Dedifferentiated amniotic fluid mesenchymal stem cell (primary cell): ENCODE results near the gene ADORA2B.
"Not testable (repeated sequence)": the region's sequence is repeated elsewhere in the genome, so short reads cannot be mapped to it uniquely, and the experiment has no call there.

Source experiments
- DNase-seq: peaks from one replicate; pipeline ENCODE4 v3.0.0-alpha.2; 2016; ENCODE audit errors: extremely low spot score

Gene ADORA2B

DNA sequence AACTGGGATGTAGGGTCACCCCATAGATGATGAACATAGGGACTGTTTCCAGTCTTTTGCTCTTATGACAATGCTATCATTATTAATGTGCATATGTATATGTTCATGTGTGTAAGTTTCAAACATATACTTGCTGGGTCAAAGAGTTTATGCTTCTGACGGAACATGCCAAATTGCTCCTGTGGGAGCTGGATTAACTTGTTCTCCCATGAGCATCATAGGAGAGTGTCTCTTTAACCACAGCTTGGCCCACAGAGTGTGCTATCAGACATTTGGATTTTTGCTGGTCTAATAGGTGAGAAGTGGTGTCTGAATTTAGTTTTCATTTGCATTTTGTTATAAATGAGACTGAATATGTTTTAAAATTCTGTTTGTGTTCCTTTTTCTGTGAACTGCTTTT, 22.3 kb upstream of the ADORA2B start:
- DNase-seq, result no peak

DNA sequence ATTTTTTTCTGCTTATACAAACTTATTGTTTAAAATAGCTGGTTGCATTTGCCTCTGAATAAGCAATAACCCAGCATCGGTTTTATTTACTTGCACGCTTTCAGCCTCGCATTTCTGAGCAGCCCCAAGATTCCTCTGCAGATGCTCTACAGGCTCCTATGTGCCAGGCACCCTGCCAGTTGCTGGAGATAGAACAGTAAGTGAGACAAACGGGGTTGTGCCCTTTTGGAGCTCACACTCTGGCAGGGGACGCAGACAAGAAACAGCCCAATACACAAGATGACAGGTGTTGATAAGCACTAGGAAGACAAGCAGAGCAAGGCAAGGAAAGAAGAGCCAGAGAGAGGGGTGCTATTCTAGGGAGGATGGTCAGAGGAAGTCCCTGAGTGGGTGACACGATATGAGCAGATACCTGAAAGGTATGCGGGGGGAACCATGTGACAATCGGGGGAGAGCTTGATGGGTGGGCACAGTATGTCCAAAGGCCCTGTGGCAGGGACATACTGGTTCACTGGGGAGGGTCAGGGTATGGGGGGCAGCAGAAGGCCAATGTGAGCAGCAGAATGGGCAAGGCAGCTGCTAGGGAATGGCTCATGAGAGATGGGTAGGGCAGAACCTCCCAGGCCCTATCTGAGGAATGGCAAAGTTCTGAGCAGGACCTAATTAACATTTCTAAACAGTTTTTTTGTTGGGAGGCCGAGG, 18.7 kb upstream of the ADORA2B start:
- no peak for DNase-seq

DNA sequence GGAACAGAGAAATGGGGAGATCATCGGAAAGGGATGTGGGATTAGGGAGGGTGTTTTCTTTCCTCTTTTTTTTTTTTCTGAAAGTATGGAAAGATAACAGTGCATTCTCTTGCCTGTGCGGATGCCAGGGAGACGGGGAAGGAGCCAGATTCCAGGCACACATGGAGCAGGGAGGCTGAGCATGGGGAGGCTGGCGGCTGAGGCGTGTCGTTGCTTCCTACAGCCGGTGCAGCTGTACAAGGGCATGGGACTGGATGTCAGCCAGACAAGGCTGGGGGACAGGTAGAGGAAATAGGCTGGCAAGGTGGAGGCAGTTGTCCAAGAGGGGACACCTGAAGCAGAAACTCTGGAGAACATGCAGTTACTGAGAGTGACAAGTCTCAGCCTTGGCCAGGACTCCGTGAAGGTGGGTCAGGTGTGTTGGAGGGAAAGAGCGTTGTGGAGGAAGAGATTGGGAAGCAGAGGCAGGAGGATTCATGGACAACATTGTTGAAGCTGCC, 16.6 kb upstream of the ADORA2B start:
- DNase-seq, result no peak

DNA sequence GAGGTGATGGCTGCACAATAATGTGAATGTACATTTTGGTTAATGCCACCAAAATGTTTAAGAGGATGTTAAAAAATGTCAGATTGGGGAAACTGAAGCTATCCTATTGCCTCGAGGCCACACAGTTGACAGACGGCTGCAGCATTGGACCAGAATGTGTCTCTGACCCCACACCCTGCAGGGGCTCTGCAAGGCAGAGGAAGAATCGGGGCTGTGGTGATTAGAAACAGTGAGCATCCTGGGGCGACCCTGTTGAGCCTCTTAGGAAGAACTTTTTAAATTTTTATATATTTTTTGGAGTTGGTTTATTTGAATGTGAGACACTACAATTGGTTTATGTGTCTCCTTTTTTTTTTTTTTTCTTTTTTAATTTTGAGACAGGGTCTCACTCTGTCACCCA, 15.0 kb upstream of the ADORA2B start:
- no peak for DNase-seq

DNA sequence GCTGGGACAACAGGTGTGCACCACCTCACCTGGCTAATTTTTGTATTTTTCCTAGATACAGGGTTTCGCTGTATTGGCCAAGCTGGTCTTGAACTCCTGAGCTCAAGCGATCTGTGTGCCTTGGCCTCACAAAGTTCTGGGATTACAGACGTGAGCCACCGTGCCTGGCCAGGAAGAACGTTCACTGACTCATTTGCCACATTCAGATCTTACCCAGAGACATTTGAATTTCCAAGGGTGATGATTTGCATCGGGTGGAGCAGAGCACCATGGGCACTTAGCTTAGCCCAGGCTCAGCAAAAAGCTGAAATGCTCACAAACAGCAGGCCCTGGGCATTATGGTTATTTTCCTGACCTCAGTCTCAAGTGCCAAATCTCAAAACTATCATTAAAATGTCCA, 14.5 kb upstream of the ADORA2B start:
- no peak for DNase-seq

DNA sequence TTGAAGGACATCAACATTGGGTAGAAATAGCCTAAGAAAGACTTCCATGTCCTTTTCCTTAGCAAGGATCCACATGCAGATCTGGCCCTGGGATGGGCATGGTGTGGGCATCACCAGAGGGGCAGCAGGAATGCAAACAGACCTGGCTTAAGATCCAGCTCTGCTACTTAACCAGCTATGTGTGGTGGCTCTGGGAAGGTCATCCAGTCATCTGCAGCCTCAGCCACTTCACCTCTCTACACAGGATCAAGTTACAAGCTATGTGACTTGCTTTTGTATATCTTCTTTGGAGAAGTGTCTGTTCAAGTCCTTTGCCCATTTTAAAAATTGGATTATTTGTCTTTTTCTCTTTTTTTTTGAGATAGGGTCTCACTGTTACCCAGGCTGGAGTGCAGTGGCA, 13.5 kb upstream of the ADORA2B start:
- DNase-seq, result no peak

DNA sequence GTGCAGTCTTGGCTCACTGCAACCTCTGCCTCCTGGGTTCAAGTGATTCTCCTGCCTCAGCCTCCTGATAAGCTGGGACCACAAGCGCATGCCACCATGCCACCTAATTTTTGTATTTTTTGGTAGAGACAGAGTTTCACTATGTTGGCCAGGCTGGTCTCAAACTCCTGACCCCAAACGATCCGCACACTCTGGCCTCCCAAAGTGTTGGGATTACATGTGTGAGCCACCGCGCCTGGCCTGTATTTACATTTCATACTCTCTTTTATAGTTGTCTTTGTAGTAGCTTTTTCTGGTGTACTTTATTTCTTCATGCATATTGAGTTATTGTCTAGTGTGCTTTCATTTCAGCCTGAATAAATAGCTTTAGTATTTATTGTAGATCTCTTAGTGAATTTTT, 10.1 kb upstream of the ADORA2B start:
- DNase-seq, result no peak

DNA sequence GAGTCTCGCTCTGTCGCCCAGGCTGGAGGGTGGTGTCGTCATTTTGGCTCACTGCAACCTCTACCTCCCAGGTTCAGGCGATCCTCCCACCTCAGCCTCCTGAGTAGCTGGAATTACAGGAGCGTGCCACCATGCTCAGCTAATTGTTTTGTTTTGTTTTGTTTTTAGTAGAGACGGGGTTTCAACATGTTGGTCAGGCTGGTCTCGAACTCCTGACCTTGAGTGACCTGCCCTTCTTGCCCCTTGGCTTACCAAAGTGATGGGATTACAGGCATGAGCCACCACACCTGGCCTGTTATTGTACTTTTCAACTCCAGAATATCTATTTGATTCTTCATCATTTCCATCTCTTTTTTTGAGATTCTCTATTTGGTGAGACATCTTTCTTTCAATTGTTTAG, 9.0 kb upstream of the ADORA2B start:
- no peak for DNase-seq

DNA sequence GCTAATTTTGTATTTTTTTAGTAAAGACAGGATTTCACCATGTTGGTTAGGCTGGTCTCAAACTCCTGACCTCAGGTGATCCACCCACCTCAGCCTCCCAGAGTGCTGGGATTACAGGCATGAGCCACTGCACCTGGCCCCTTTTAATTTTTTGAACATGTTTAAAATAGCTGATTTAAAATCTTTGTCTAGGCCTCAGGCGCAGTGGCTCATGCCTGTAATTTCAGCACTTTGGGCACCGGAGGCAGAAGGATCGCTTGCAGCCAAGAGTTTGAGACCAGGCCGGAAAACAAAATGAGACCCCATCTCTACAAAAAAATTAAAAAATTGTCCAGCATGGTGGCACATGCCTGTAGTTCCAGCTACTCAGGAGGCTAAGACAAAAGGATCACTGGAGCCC, 8.4 kb upstream of the ADORA2B start:
- not testable (repeated sequence) for DNase-seq

DNA sequence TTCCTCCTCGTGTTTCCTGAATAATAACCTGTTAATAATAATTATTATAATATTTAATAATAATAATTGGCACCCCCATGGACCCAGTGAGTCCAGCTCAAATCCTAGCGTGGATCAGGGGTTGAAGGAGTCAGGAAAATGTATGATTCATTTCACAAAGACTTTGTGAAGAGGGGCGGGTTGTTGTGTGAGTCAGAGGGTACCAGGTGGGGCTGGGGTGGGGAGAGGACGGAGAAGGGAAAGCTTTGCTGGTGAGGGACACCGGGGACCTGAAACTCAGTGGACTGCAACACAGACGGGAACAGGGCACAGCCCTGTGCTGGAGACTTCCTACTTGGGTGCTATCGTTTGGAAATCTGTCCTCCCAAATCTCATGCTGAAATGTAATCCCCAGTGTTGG, 3.1 kb upstream of the ADORA2B start:
- DNase-seq, result no peak

DNA sequence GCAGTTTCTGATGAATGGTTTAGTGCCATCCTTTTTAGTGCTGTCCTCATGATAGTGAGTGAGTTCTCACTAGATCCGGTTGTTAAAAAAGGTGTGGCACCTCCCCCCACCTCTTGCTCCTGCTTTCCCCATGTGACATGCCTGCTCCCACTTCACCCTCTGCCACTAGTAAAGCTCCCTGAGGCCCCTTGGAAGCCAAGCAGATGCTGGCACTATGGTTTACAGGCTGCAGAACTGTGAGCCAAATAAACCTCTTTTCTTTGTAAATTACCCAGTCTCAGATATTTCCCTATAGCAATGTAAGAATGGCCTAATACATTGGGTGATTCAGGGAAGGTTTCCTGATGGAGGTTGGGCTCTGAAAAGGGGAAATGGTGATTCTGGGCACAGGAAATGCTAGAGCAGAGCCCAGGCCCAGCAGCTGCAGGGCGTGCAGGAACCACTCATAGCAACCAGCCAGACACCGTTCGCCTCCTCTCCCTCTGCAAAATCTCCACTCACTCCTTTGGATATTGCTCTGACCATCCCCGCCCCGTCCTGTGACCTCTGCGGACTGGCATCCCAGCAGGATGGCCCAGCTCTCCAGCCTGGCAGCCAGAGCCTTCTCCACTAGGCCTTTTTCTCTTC, 2.6 kb upstream of the ADORA2B start:
- DNase-seq, result no peak

DNA sequence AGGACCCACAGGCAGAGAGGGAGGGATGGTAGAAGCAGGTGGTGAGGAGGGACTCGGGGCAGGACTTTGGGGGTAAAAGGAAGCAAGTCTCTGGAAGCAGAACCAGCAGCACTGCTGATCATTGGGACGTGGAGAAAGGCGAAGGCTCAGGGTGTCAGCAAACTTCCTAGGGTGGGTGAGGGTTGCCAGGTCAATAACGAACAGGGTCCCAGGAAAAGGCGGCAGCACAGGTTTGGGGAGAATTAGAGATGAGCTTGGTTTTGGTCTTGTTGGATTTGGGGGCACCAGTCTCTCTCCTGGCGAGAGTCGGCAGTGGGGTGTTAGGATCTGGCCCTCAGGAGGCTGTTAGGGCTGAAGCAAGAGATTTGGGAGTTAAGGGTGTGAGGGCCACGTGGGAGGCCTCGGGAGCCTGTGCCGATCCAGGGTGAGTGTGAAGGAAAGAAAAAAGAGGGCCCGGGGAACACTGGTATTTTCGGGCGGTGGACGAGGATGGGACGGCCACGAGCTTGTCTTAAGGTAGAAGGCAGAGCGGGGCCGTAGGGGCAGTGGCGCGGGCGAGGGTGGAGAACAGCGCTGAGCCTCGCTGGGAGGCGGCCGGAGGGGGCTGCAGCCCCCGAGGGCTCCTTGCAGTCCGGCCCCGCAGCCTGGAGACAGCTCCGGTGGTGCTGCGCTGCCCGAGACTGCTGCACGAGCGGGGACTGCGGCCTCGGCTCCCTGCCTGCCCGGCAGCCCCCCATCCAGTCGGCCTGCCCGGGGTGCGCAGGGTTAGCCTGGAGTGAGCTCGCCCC, 765 bp upstream of the ADORA2B start:
- DNase-seq, result no peak

DNA sequence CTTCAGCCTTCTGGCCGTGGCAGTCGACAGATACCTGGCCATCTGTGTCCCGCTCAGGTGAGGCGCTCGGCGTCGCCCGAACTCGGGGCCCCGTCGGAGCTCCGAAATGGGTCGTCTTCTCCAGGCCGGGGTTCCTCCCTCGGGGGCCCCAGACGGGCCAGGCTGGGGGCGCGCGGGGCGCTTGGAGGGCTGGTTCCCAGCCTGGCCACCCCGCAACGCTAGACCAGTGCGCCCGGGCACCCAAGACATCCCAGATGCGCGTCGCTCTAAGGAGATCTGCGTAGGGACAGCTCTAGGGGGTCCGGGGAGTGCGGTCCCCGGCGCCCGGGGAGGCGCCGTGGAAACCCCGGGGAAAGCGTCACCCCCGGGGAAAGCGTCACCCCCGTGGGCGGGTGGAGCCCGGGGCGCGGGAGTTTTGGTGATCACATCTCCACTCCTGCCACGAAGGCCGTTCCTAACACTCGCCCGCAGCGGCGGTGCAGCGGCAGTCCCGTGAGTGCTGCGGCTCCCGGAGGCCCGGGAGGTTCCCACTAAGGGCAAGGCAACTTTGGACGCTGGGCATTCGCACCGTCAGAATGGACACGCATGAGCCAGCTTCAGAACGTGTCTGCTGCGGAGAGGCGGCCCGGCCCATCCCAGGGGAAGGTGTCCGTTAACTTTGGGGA, 729 bp downstream of the ADORA2B start:
- no peak for DNase-seq

DNA sequence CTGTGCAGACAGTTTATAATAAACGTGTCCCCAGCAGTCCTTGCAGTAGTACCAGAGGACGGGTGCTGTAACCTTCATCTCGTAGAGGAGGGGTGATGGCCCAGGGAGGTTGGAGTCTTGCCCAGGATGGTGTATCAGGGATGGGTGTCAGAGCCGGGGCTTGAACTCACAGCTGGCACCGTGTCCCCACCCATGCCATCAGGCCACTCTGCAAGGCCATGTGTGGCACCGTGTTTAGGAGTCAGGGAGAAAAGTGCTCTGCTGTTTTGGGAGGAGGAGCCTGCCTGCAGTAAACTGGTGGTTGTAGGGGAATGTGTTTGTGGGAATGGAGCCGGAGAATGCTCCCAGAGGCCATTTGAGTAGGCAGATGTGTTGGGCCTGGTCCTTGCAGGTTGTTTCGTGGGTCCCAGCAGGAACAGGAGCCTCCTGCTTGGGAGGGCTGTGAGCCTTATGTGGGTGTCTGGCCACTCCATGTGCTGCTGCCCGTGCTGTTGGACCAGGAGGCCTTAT, 1.7 kb downstream of the ADORA2B start:
- DNase-seq, result no peak

DNA sequence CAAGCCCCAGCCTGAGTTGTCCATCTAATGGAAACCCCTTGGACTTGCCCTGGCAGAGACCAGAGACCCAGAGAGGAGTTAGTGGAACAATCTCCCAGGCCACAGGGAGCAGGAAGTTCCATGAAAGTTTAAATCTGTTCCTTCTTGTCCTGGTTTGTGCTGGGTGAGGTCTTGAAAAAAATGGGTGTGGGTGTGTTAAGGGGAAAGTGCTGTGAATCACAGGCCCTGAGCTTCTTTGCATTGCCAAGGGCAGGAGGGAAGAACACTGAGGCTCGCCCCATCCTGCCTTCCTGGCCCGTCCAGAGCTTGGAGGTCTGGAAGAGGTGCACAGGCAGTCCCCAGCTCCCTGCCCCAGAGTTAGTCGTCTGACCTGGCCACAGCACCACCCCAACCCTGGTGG, 2.3 kb downstream of the ADORA2B start:
- peak; percentile 35 for DNase-seq

DNA sequence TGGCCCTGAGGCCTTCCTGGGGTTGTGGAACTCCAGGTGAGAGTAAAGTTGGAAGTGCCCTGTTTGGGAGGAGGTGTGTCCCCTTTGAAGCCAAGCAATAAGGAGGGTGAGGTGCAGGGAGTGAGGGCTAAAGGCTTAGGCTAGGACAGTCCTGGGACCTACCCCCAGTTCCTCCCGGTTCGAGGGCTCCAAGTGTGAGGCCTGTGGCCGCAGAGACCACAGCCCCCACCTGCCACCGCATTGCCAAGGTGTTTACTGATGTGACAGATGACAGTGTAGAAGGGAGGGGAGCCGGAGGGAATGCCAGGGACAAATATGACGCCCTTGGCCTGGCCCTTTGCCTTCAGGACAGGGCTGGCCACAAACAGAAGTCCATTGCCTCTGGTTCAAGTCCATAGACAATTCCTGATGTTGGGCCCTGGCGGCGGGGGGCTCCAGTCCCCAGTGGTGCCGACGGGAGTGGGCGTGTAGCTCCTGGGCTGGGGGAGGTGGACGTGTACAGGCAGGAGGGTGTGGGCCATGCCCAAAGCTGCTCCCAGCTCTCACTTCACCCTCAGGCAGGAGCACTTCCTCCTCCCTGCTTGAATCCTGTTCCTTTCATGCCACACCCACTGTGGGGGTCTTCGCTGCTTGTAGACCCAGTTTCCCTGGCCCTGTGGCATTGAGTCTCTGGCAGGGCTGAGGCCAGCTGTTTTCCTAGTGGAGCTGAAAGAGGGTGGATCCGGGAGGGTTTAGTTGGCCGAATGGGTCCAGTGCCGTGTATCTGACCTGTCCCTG, 3.2 kb downstream of the ADORA2B start:
- DNase-seq, result no peak

DNA sequence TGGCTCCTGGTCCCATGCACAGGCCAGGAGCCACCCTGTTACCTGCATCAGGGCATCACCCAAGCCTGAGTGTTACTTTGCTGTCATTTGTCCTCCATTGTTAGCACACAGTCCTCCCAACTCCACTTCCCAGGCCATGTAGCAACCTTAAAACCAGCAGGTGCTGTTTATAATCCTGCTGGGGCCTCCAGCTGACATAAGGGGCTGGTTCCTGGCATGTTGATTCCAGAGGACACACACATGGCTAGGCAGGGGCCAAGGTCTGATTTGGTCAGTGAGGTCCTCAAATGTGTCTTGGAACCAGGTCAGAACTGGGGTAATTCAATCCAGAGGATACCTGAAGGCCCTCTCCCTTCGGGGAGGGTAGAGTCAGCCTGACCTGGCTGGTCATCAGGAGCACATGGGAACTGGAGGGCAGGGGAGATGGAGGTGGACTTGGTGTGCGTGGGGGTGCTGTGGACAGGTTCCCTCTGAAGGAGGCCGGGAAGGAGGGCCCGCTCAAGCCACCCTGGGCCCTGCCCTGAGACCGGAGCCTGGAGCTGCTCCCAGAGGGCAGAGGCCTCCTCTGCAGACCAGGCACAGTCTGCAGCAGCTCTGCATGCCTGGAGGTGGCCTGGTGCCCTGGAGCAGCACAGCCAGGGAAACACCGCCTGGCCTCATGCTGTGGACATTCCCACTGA, 6.6 kb downstream of the ADORA2B start:
- no peak for DNase-seq

DNA sequence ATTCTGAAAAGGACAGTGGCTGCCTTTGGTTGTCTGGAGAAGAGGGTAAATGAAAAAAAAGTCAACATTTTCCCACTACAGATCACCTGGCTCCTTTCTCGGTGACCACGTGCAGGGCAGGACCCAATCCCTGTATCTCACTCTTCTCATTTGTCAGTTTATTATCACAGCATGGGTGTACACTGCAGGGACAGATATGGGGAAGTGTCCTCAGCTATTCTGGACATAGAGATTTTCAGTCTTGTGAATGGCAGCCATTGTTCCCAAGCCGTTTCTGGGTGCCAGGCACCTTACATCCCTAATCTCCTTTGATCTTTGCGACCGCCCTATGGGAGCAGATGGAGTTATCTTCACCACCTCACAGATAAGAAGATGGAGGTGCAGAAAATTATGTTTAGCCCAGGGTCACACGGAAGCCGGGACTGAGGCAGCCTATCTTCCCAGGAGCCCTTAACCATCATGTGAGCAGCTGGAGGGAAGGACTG, 7.2 kb downstream of the ADORA2B start:
- DNase-seq, result no peak

DNA sequence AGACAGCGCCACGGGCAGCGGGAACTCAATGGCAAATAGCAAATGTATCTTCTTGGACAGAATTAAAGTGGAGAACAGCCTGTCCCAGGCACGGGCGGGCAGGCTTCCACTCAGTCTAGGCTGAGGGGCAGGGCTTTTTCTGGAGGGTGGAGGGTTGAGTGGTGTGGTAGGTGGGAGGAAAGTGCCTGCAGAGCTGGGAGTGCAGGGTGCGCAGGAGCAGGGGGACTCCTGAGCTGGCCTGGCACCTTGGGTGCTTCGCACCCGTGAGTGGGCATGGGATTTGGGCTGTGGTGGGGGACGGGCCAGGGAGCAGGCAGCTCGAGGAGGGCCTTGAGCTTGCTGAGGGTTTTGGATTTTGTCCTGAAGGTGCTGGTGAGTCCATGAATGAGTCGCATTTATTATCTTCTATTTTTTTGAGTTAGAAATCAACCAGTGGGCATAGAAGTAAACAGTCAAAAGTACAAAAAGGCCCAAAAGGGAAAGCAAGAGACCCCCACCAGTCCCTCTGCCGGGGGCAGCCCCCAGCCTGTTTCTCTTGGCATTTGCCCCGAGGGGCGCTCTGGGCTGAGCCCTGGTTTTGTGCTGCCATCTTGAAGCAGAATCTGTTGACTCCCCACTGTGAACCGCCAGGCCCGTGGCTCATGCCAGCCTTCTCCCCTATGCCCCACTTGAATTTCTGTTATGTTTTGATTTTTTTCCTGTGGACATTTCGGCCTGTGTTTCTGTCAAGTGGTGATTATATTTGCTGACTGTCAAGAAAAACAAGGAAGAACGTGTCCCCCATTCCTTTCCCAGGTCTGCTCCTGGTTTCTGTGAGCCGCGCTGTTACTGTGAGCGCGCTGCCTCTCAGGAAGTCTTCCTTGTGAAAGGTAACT, 8.2 kb downstream of the ADORA2B start:
- DNase-seq, result no peak

DNA sequence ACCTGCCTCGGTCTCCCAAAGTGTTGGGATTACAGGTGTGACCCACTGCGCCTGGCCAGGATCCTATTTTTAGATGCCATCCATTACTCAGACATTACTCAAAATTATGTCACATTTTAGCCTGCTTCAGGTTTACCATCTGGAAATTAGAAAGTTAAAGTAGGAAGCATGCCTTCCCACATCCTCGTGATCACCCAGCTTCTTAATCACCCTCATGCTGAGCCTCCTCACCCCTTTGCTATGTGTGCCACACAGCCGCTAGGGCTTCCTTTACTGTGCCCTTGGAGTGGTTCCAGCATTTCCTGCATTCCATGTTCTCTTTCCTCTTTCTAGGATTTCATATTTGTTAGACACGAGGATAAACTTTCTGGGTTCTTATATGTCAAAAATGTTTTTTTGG, 9.3 kb downstream of the ADORA2B start:
- DNase-seq, result peak; percentile 40
